HUES48 (cell line): Measurements from ENCODE around the gene PPFIA1.
"Not testable (repeated sequence)": the region's sequence is repeated elsewhere in the genome, so short reads cannot be mapped to it uniquely, and the experiment has no call there.

ENCODE experiments used
- H3K27ac ChIP-seq: one replicate; pipeline ENCODE4 v1.7.0; 2013; ENCODE audit warnings: low read depth, low read length, inconsistent platforms
- H3K27me3 ChIP-seq: 2 replicates; pipeline ENCODE4 v1.6.1; 2013; ENCODE audit warnings: mild to moderate bottlenecking, low read length; ENCODE audit not compliant: control insufficient read depth, insufficient read depth
- H3K36me3 ChIP-seq: 2 replicates; pipeline ENCODE4 v1.6.1; 2013; ENCODE audit warnings: low read length; ENCODE audit not compliant: control insufficient read depth, insufficient read depth
- H3K4me1 ChIP-seq: 2 replicates; pipeline ENCODE4 v1.6.1; 2013; ENCODE audit warnings: mild to moderate bottlenecking, low read length; ENCODE audit not compliant: control insufficient read depth, insufficient read depth
- H3K4me3 ChIP-seq: 2 replicates; pipeline ENCODE4 v1.5.1; 2013; ENCODE audit warnings: mild to moderate bottlenecking, low read depth, low read length
- H3K9ac ChIP-seq: 2 replicates; pipeline ENCODE4 v1.6.1; 2013; ENCODE audit warnings: mild to moderate bottlenecking, low read depth, low read length, moderate library complexity
- H3K9me3 ChIP-seq: 2 replicates; pipeline ENCODE4 v1.6.1; 2013; ENCODE audit warnings: low read length; ENCODE audit not compliant: control insufficient read depth, insufficient read depth

The PPFIA1 gene

DNA sequence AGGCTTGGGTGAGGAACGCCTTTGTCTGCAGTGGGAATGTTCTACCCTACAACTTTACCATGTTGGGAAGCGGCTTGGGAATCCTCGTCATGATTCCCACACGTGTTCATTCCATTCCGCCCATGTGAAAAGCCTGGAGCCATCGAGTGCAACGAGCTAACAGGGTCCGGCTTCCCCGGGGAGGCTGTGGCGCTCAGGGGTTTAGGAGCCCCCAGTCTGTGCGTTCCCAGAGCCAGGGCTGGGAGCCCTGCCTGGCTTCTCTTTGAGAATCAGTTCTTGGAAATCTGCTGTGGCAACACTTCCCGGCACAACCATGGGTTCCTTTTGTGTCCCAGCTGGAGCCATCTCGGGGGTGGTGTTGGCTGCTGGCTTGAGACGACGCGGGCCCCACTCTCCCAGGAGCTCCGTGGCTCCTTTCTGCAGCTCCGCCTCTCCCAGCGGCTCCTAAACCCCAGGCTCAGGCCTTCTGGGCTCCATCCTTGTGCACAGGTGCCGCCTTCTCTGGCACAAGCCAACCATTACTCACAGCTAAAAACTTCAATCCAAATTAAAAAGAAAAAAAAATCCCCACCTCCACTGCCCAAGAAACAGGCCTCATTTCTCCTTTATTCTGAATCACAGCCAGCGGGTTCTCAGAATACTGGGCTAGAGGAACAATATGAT lies 18.7 kb upstream of the PPFIA1 start:
- no peaks in the 10 kb centered on the region for H3K9me3 ChIP-seq
- no peaks in the 10 kb centered on the region for H3K4me1 ChIP-seq
- no peak overlapping the region for H3K9ac ChIP-seq
- H3K36me3 ChIP-seq: no peaks in the 10 kb centered on the region
- H3K27me3 ChIP-seq: no peaks in the 10 kb centered on the region
- no peak overlapping the region for H3K4me3 ChIP-seq
- H3K27ac ChIP-seq: no peak overlapping the region

DNA sequence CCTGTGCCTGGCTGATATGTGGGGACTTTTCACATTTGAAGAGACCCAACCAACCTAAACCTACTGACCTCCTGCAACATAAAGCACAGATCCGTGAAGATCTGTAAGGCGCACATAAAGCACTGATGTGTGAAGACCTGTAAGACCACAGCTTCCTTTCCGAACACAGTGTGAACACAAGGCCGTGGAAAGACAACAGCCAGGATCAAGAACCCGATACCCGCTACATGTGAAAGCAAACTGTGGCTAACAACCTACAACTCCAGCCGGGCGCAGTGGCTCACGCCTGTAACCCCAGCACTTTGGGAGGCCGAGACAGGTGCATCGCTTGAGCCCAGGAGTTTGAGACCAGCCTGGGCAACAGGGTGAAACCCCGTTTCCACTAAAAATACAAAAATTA lies 17.6 kb upstream of the PPFIA1 start:
- H3K27ac ChIP-seq: no peak overlapping the region

GRCh38 chr11:70255477-70256116 lies 14.9 kb upstream of the PPFIA1 start:
- Histone ChIP-seq H3K9me3 (no peaks in the 10 kb centered on the region), H3K9ac (no peak overlapping the region), H3K36me3 (no peaks in the 10 kb centered on the region), H3K4me3 (no peak overlapping the region), H3K27ac (no peak overlapping the region), H3K27me3 (no peaks in the 10 kb centered on the region), H3K4me1 (no peaks in the 10 kb centered on the region)

More for the DNA sequence above, 17.6 kb upstream of the PPFIA1 start:
- no peaks in the 10 kb centered on the region for H3K9me3 ChIP-seq
- H3K4me1 ChIP-seq: no peaks in the 10 kb centered on the region
- no peak overlapping the region for H3K4me3 ChIP-seq
- no peaks in the 10 kb centered on the region for H3K36me3 ChIP-seq
- H3K9ac ChIP-seq: no peak overlapping the region
- H3K27me3 ChIP-seq: no peaks in the 10 kb centered on the region

- H3K27ac ChIP-seq, H3K4me1 ChIP-seq, H3K27me3 ChIP-seq, H3K9ac ChIP-seq, H3K9me3 ChIP-seq, H3K4me3 ChIP-seq, H3K36me3 ChIP-seq: not testable (repeated sequence)
Measured at GRCh38 chr11:70259077-70259476, 11.4 kb upstream of the PPFIA1 start.

DNA sequence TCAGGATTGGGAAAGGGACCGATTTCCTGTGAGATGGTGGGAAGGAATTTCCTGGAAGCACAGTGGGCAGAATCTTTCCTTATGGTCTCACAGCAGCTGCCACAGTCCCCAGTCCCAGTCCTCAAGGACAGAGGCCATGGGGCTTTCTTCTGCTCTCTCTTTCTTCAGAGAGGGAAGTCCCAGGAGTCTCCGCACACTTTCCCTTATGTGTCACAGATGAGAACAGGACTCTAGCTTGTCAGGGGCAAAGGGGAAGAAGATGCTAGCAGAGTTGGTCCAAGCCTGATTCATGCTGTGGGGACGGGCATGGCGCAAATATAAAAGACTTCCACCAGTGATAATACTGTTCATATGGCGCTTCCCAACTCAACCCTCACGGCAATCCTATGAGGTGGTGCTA lies 7.5 kb upstream of the PPFIA1 start:
- Histone ChIP-seq H3K27ac (no peak overlapping the region), H3K9ac (no peak overlapping the region), H3K9me3 (no peaks in the 10 kb centered on the region), H3K36me3 (no peaks in the 10 kb centered on the region), H3K4me3 (no peak overlapping the region), H3K4me1 (no peaks in the 10 kb centered on the region), H3K27me3 (no peaks in the 10 kb centered on the region)

- Histone ChIP-seq H3K27ac (no peak overlapping the region), H3K9me3 (no peaks in the 10 kb centered on the region), H3K4me3 (no peak overlapping the region), H3K4me1 (no peaks in the 10 kb centered on the region), H3K36me3 (no peaks in the 10 kb centered on the region), H3K27me3 (no peaks in the 10 kb centered on the region), H3K9ac (no peak overlapping the region)
Measured at GRCh38 chr11:70263363-70263762, 7.1 kb upstream of the PPFIA1 start.

DNA sequence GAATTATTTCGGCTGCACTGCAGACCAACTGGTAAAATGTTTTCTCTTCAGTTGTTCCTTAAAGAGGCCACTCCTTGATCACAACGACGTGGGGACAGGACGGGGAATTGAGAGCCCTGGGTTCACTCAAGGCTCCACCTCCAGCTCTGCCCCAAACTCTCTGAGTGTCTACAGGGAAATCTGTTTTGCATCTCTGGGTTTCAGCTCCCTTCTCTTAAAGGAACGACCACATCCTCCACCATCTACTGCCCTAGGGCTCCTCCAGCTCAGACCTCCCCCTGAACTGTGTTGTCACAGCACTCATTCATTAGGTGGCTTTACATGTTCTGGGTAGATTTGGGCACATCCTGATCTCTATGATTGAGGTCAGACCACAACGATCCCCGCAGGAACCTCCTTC lies 5.1 kb upstream of the PPFIA1 start:
- no peak overlapping the region for H3K4me3 ChIP-seq
- H3K9me3 ChIP-seq: no peaks in the 10 kb centered on the region
- H3K36me3 ChIP-seq: no peaks in the 10 kb centered on the region
- H3K27ac ChIP-seq: no peak overlapping the region
- no peaks in the 10 kb centered on the region for H3K4me1 ChIP-seq
- no peak overlapping the region for H3K9ac ChIP-seq
- no peaks in the 10 kb centered on the region for H3K27me3 ChIP-seq

DNA sequence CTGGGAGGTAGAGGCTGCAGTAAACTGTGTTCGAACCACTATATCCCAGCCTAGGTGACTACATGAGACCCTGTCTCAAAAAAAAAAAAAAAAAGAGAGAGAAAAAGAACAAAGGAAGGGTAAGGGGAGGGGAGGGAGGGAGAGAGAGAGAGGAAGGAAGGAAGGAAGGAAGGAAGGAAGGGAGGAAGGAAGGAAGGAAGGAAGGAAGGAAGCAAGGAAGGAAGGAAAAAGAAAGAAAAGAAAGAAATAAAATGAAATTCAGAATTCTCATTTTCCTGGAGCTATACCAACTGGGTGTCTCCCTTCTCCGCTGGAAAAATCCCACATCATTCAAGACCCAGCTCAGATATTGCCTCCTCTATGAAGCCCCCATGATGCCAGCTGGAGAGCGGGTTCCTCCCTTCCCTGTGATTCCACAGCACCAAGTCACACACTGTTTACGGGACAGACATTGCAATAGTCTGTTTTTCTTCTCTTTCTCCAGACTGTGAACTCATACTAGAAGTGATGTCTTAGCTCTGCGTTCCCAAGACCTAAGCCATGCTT lies 3.0 kb upstream of the PPFIA1 start:
- Histone ChIP-seq H3K9me3 (no peaks in the 10 kb centered on the region), H3K27ac (no peak overlapping the region), H3K36me3 (peaks cover 4% of the 10 kb centered on the region), H3K4me1 (0 out of 2 replicates have a peak, but pooled peaks cover 3% of the 10 kb centered on the region), H3K27me3 (no peaks in the 10 kb centered on the region), H3K4me3 (no peak overlapping the region), H3K9ac (no peak overlapping the region)

DNA sequence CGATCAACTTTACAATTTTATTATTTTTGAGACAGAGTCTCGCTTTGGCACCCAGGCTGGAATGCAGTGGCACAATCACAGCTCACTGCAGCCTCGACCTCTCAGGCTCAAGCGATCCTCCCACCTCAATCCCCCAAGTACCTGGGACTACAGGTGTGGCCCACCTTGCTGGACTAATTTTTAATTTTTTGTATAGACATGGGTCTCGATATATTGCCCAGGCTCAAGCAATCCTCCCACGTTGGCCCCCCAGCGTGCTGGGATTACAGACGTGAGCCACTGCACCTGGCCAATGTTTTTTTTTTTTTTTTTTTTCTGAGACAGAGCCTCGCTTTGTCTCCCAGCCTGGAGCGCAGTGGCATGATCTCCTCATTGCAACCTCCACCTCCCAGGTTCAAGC lies 2.0 kb upstream of the PPFIA1 start:
- Histone ChIP-seq H3K27me3 (no peaks in the 10 kb centered on the region), H3K9ac (no peak overlapping the region), H3K9me3 (no peaks in the 10 kb centered on the region), H3K4me3 (no peak overlapping the region), H3K36me3 (peaks cover 15% of the 10 kb centered on the region), H3K27ac (no peak overlapping the region), H3K4me1 (0 out of 2 replicates have a peak, but pooled peaks cover 3% of the 10 kb centered on the region)

GRCh38 chr11:70270877-70271648 lies 573 bp downstream of the PPFIA1 start:
- Histone ChIP-seq H3K9me3 (no peaks in the 10 kb centered on the region), H3K36me3 (peaks cover 40% of the 10 kb centered on the region), H3K27ac (peak overlapping the region; percentile 59), H3K4me3 (peak overlapping the region; percentile 86), H3K27me3 (no peaks in the 10 kb centered on the region), H3K4me1 (0 out of 2 replicates have a peak, but pooled peaks cover 3% of the 10 kb centered on the region), H3K9ac (peak overlapping the region; percentile 79)

GRCh38 chr11:70271649-70271953 lies 1.1 kb downstream of the PPFIA1 start:
- Histone ChIP-seq H3K9ac (no peak overlapping the region), H3K4me1 (0 out of 2 replicates have a peak, but pooled peaks cover 3% of the 10 kb centered on the region), H3K27ac (no peak overlapping the region)

More at GRCh38 chr11:70271649-70271953, 1.1 kb downstream of the PPFIA1 start:
- Histone ChIP-seq H3K9me3 (no peaks in the 10 kb centered on the region), H3K36me3 (peaks cover 46% of the 10 kb centered on the region), H3K4me3 (peak overlapping the region; percentile 86), H3K27me3 (no peaks in the 10 kb centered on the region)
